GM12891 (cell line): ENCODE data around the gene KIZ.

Source experiments
- PAX5 ChIP-seq: IDR thresholded peaks from 2 replicates; pipeline ENCODE4 v1.6.1; 2011; ENCODE audit warnings: low read length, moderate library complexity, mild to moderate bottlenecking; ENCODE audit not compliant: insufficient read depth, severe bottlenecking
- POLR2A ChIP-seq: IDR thresholded peaks from 2 replicates; pipeline ENCODE4 v1.6.1; 2011; ENCODE audit warnings: low read depth, low read length, control low read depth
- POLR2AphosphoS5 ChIP-seq: IDR thresholded peaks from 2 replicates; pipeline ENCODE4 v1.6.1; 2011; ENCODE audit warnings: low read depth, low read length, control low read depth
- TAF1 ChIP-seq: IDR thresholded peaks from 2 replicates; pipeline ENCODE4 v1.6.1; 2011; ENCODE audit warnings: low read depth, low read length, control low read depth

GRCh38 chr20:21209668-21210067 lies 83.8 kb downstream of the KIZ start:
- TF ChIP-seq POLR2A (no peak), POLR2AphosphoS5 (no peak), TAF1 (no peak), PAX5 (no peak)
